NOMO-1 treated with dmso at 0.1 percent for 144 hours (cell line): ENCODE results near the gene NMD3.
"Not testable (repeated sequence)": the region's sequence is repeated elsewhere in the genome, so short reads cannot be mapped to it uniquely, and the experiment has no call there.

Experiments
- DNase-seq: peaks from one replicate; lab custom pipeline; 2025; ENCODE audit not compliant: unreplicated experiment; lab: John Stamatoyannopoulos, UW

NMD3 gene

GRCh38 chr3:161220850-161221753 lies at the start of gene NMD3:
Gene NMD3 (plus strand): TSS chr3:161221311. CDS start chr3:161222014, 703 bp downstream.
- DNase-seq = peak; percentile 94

- DNase-seq = no peak
Observed at GRCh38 chr3:161171639-161172552, 49.2 kb upstream of the NMD3 start.

- no peak for DNase-seq
Observed at GRCh38 chr3:161175506-161175905, 45.6 kb upstream of the NMD3 start.

- DNase-seq = no peak
Observed at GRCh38 chr3:161177991-161178390, 43.1 kb upstream of the NMD3 start.

- DNase-seq = not testable (repeated sequence)
Observed at GRCh38 chr3:161181371-161181770, 39.7 kb upstream of the NMD3 start.

GRCh38 chr3:161187046-161187445 lies 34.1 kb upstream of the NMD3 start:
- no peak for DNase-seq

- DNase-seq = no peak
Observed at GRCh38 chr3:161197855-161198850, 23.0 kb upstream of the NMD3 start.

- DNase-seq = no peak
Observed at GRCh38 chr3:161199926-161200325, 21.2 kb upstream of the NMD3 start.

GRCh38 chr3:161203485-161204098 lies 17.5 kb upstream of the NMD3 start:
- DNase-seq = no peak

- DNase-seq = no peak
Observed at GRCh38 chr3:161208931-161209330, 12.2 kb upstream of the NMD3 start.

GRCh38 chr3:161212171-161212771 lies 8.8 kb upstream of the NMD3 start:
- DNase-seq = no peak

- DNase-seq = no peak
Observed at GRCh38 chr3:161212906-161213305, 8.2 kb upstream of the NMD3 start.

GRCh38 chr3:161213644-161214043 lies 7.5 kb upstream of the NMD3 start:
- DNase-seq = no peak

- no peak for DNase-seq
Observed at GRCh38 chr3:161215185-161215584, 5.9 kb upstream of the NMD3 start.

- DNase-seq = no peak
Observed at GRCh38 chr3:161217496-161217895, 3.6 kb upstream of the NMD3 start.

GRCh38 chr3:161219495-161219894 lies 1.6 kb upstream of the NMD3 start:
- no peak for DNase-seq

- peak; percentile 42 for DNase-seq
Observed at GRCh38 chr3:161221806-161222600, 892 bp downstream of the NMD3 start.

GRCh38 chr3:161222662-161223061 lies 1.6 kb downstream of the NMD3 start:
- no peak for DNase-seq

GRCh38 chr3:161224786-161225185 lies 3.7 kb downstream of the NMD3 start:
- no peak for DNase-seq
